Measurements from ENCODE around the gene CNTN1.

- no peak for TF ChIP-seq CTCF (IDR thresholded peaks at IDR 0.05 in 4 of 5, conservative IDR thresholded peaks at IDR 0.05 in 1 of 5)
- no peak for TF ChIP-seq POLR2A (IDR thresholded peaks at IDR 0.05)
Observed at GRCh38 chr12:40793471-40793870, 101.2 kb downstream of the CNTN1 start.

Data from gastrocnemius medialis (tissue), 4 donors.